Esophagus (tissue), 2 donors: ENCODE data around the gene MAP3K8. TPM values are rescaled to one million over a fixed set of nuclear protein-coding genes. Genes with fewer than 3 reads are reported as not detected.

Source experiments
- H3K27ac ChIP-seq, 2 donors: one replicate each; pipeline ENCODE4 v1.5.1; 2013; ENCODE audit warnings: low read depth in 2 of 2, mild to moderate bottlenecking in 2 of 2, inconsistent platforms in 1 of 2, low read length in 1 of 2, moderate library complexity in 1 of 2
- H3K27me3 ChIP-seq, 2 donors: one replicate each; pipeline ENCODE4 v1.6.1; 2013; ENCODE audit warnings: low read length in 2 of 2, control low read depth in 1 of 2, mild to moderate bottlenecking in 1 of 2; ENCODE audit not compliant: insufficient read depth in 2 of 2, control insufficient read depth in 1 of 2
- H3K36me3 ChIP-seq, 2 donors: one replicate each; pipeline ENCODE4 v1.6.1; 2013; ENCODE audit warnings: low read length in 1 of 2; ENCODE audit not compliant: control insufficient read depth in 2 of 2, insufficient read depth in 2 of 2
- H3K4me1 ChIP-seq, 2 donors: one replicate each; pipeline ENCODE4 v1.6.1; 2013; ENCODE audit warnings: low read length in 1 of 2; ENCODE audit not compliant: control insufficient read depth in 2 of 2, insufficient read depth in 2 of 2
- H3K4me3 ChIP-seq, 2 donors: one replicate each; pipeline ENCODE4 v1.5.1; 2013; ENCODE audit warnings: low read length in 2 of 2, mild to moderate bottlenecking in 2 of 2, low read depth in 1 of 2, moderate library complexity in 1 of 2
- H3K9me3 ChIP-seq, 2 donors: one replicate each; pipeline ENCODE4 v1.6.1; 2013; ENCODE audit warnings: mild to moderate bottlenecking in 2 of 2, low read depth in 1 of 2, low read length in 1 of 2, moderate library complexity in 1 of 2; ENCODE audit not compliant: control insufficient read depth in 2 of 2, insufficient read depth in 1 of 2
- WGBS, 2 donors: extraction: QIAGEN DNeasy Blood & Tissue Kit; methylation state at CpG; one replicate each; pipeline ENCODE4 v1.1.7; 2013; 5-methylcytosine and 5-hydroxymethylcytosine counted together
- polyA plus RNA-seq, 2 donors: library from polyadenylated mRNA; stranded (reverse); fragments of 200-250 nt; gene quantifications; one replicate each; pipeline ENCODE4 v1.2.3, GENCODE V29; 2013
- donor health status: healthy with polysubstance abuse.
- donor health status: Bipolar disorder and iron deficiency.

The MAP3K8 gene
- polyA plus RNA-seq, 2 donors, result 13.7 to 20.1 TPM

GRCh38 chr10:30396698-30397097 is 37.3 kb upstream of the MAP3K8 start:
- no peaks in the 10 kb centered on the region for H3K36me3 ChIP-seq
- no peak overlapping the region for H3K27ac ChIP-seq
- WGBS, 2 donors, result 73 to 74% methylated on average over 2 of the region's 2 CpGs

GRCh38 chr10:30398193-30398592 is 35.8 kb upstream of the MAP3K8 start:
- H3K9me3 ChIP-seq, result no peaks in the 10 kb centered on the region
- 61 to 64% methylated on average over 2 of the region's 2 CpGs for WGBS, 2 donors
- H3K27me3 ChIP-seq, result no peaks in the 10 kb centered on the region
- H3K4me1 ChIP-seq, result peaks cover 0 to 2% of the 10 kb centered on the region in 2 donors
- H3K4me3 ChIP-seq, result no peak overlapping the region
- H3K36me3 ChIP-seq, result no peaks in the 10 kb centered on the region
- no peak overlapping the region for H3K27ac ChIP-seq

More at GRCh38 chr10:30396698-30397097, 37.3 kb upstream of the MAP3K8 start:
- Histone ChIP-seq H3K27me3 (no peaks in the 10 kb centered on the region), H3K4me3 (no peak overlapping the region), H3K4me1 (peaks cover 0 to 6% of the 10 kb centered on the region in 2 donors), H3K9me3 (no peaks in the 10 kb centered on the region)

GRCh38 chr10:30398788-30399187 is 35.2 kb upstream of the MAP3K8 start:
- Histone ChIP-seq H3K4me3 (no peak overlapping the region), H3K27ac (no peak overlapping the region), H3K27me3 (no peaks in the 10 kb centered on the region), H3K9me3 (no peaks in the 10 kb centered on the region), H3K36me3 (no peaks in the 10 kb centered on the region), H3K4me1 (peaks cover 0 to 2% of the 10 kb centered on the region in 2 donors)
- WGBS, 2 donors, result 60 to 63% methylated on average over 4 of the region's 4 CpGs

- peaks cover 0 to 2% of the 10 kb centered on the region in 2 donors for H3K4me1 ChIP-seq
- H3K4me3 ChIP-seq, result no peak overlapping the region
- whole genome bisulfite sequencing, 2 donors, result 96% methylated on average over 18 of the region's 18 CpGs
- no peaks in the 10 kb centered on the region for H3K9me3 ChIP-seq
- no peak overlapping the region for H3K27ac ChIP-seq
- H3K36me3 ChIP-seq, result no peaks in the 10 kb centered on the region
- H3K27me3 ChIP-seq, result no peaks in the 10 kb centered on the region
These were observed 30.5 kb upstream of the MAP3K8 start for GRCh38 chr10:30403494-30403893.

GRCh38 chr10:30404540-30404939 is 29.4 kb upstream of the MAP3K8 start:
- H3K4me3 ChIP-seq, result no peak overlapping the region
- no peaks in the 10 kb centered on the region for H3K4me1 ChIP-seq
- no peak overlapping the region for H3K27ac ChIP-seq
- 85 to 91% methylated on average over 5 of the region's 5 CpGs for WGBS, 2 donors
- H3K36me3 ChIP-seq, result no peaks in the 10 kb centered on the region
- H3K27me3 ChIP-seq, result no peaks in the 10 kb centered on the region
- H3K9me3 ChIP-seq, result no peaks in the 10 kb centered on the region

GRCh38 chr10:30411263-30411662 is 22.7 kb upstream of the MAP3K8 start:
- no peaks in the 10 kb centered on the region for H3K27me3 ChIP-seq
- no peaks in the 10 kb centered on the region for H3K36me3 ChIP-seq
- no peaks in the 10 kb centered on the region for H3K4me1 ChIP-seq
- H3K27ac ChIP-seq, result no peak overlapping the region
- H3K4me3 ChIP-seq, result no peak overlapping the region
- 94 to 97% methylated on average over 1 of the region's 1 CpG for WGBS, 2 donors
- H3K9me3 ChIP-seq, result no peaks in the 10 kb centered on the region

- H3K36me3 ChIP-seq, result no peaks in the 10 kb centered on the region
- H3K27me3 ChIP-seq, result no peaks in the 10 kb centered on the region
- H3K4me3 ChIP-seq, result no peak overlapping the region
- no peaks in the 10 kb centered on the region for H3K4me1 ChIP-seq
- H3K27ac ChIP-seq, result no peak overlapping the region
- H3K9me3 ChIP-seq, result no peaks in the 10 kb centered on the region
These were observed 21.1 kb upstream of the MAP3K8 start for GRCh38 chr10:30412901-30413300.

- H3K27me3 ChIP-seq, result no peaks in the 10 kb centered on the region
- 14 to 28% methylated on average over 3 of the region's 3 CpGs for WGBS, 2 donors
- H3K4me1 ChIP-seq, result no peaks in the 10 kb centered on the region
- H3K9me3 ChIP-seq, result no peaks in the 10 kb centered on the region
- no peaks in the 10 kb centered on the region for H3K36me3 ChIP-seq
- no peak overlapping the region for H3K4me3 ChIP-seq
- H3K27ac ChIP-seq, result no peak overlapping the region
These were observed 19.9 kb upstream of the MAP3K8 start for GRCh38 chr10:30413996-30414576.

GRCh38 chr10:30415593-30415992 is 18.4 kb upstream of the MAP3K8 start:
- 87 to 90% methylated on average over 7 of the region's 7 CpGs for WGBS, 2 donors
- Histone ChIP-seq H3K27ac (no peak overlapping the region), H3K9me3 (no peaks in the 10 kb centered on the region), H3K4me1 (no peaks in the 10 kb centered on the region), H3K36me3 (no peaks in the 10 kb centered on the region), H3K4me3 (no peak overlapping the region), H3K27me3 (no peaks in the 10 kb centered on the region)

GRCh38 chr10:30417301-30417700 is 16.7 kb upstream of the MAP3K8 start:
- H3K4me3 ChIP-seq, result no peak overlapping the region
- no peaks in the 10 kb centered on the region for H3K9me3 ChIP-seq
- H3K27ac ChIP-seq, result no peak overlapping the region
- 69 to 75% methylated on average over 3 of the region's 3 CpGs for WGBS, 2 donors
- H3K36me3 ChIP-seq, result no peaks in the 10 kb centered on the region
- H3K4me1 ChIP-seq, result no peaks in the 10 kb centered on the region
- no peaks in the 10 kb centered on the region for H3K27me3 ChIP-seq
